GM18507 (cell line): Measurements from ENCODE around the gene GGA3.
"Not testable (repeated sequence)": the region's sequence is repeated elsewhere in the genome, so short reads cannot be mapped to it uniquely, and the experiment has no call there.

Experiments used
- DNase-seq: peaks from one replicate; pipeline ENCODE4 v3.0.0; 2011; ENCODE audit warnings: low read depth; ENCODE audit not compliant: insufficient read length; ENCODE audit errors: extremely low spot score
- FAIRE-seq: peaks from 2 replicates; lab custom pipeline; 2011; peaks lifted over from hg19 to GRCh38; lab: Jason Lieb, UNC

Gene GGA3, protein sequence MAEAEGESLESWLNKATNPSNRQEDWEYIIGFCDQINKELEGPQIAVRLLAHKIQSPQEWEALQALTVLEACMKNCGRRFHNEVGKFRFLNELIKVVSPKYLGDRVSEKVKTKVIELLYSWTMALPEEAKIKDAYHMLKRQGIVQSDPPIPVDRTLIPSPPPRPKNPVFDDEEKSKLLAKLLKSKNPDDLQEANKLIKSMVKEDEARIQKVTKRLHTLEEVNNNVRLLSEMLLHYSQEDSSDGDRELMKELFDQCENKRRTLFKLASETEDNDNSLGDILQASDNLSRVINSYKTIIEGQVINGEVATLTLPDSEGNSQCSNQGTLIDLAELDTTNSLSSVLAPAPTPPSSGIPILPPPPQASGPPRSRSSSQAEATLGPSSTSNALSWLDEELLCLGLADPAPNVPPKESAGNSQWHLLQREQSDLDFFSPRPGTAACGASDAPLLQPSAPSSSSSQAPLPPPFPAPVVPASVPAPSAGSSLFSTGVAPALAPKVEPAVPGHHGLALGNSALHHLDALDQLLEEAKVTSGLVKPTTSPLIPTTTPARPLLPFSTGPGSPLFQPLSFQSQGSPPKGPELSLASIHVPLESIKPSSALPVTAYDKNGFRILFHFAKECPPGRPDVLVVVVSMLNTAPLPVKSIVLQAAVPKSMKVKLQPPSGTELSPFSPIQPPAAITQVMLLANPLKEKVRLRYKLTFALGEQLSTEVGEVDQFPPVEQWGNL

DNA sequence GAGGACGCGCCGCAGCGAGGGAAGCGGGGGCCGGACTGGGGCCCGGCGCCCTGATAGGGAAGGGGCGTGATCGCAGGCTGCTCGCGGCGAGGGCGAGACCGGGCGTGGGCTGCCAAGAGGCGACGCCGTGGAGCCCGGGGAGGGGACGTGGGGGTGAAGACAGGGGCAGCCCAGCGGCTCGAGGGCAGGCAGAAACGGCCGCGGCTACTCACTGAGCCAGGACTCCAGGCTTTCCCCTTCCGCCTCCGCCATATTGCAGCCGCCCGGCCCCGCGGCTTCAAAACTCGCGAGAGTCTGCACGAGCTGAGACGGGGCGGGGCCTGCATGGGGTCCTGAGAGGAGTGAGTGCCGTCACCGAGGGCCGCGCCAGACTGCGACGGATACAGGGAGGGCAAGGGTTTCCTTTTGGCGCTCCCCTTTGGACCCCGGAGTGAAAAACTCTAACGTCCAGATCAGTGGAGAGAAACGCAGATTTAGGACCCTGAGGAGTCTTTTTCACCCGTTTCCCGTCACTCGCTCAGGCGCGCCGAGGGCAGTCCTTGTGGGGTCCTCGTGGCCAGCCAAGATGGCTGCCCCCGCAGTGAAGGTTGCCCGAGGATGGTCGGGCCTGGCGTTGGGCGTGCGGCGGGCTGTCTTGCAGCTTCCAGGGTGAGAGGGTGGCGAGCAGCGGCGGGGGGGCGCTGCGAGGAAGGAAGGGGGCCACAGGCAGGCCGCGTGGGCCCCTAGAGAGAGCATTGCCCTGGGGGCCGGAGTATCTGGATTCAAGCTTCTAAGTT, at the start of gene GGA3, which contains the start of gene MRPS7:
Gene GGA3 (minus strand): TSS at position 271 of the 776 bp plus-strand sequence. CDS start 19 bp downstream, at position 252.
Gene MRPS7 (plus strand): TSS at position 544 of the 776 bp plus-strand sequence. CDS start 22 bp downstream, at position 566.
- DNase-seq (peak; percentile 91), FAIRE-seq (peak; percentile 89)

DNA sequence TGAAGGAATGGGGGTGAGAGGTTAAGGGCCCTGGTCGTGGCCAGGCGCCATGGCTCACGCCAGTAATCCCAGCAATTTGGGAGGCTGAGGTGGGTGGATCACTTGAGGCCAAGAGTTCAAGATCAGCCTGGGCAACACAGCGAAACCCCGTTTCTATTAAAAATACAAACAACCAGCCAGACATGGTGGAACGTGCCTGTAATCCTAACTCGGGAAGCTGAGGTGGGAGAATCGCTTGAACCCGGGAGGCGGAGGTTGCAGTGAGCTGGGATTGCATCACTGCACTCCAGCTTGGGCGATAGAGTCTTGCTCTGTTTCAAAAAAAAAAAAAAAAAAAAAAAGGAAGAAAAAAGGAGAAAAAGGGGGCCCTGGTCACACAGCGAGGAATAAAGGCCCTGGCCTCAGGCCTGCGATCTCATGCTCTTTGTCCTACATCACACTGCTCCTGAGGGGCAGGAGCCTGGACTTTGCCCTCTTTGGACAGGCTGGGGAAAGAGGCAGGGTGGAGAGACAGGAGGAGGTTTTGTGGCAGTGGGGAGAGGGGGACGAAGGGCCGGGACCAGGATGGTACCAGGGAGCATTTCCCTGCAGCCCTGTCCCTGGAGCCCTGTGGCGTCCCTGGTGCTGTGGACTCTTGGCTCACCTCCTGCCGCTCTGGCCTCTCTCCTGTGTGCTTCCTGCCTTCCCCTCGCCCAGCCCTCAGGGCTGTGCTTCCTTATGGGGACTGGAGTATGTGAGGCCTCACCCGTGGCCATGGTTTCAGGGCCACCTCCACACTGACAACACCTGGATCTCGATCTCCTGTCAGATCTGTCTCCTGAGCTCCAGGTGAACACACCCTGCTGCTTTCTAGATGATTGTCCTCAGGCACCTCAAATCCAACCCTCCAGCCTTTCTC, 47.6 kb upstream of the GGA3 start:
- no peak for FAIRE-seq
- DNase-seq = no peak

DNA sequence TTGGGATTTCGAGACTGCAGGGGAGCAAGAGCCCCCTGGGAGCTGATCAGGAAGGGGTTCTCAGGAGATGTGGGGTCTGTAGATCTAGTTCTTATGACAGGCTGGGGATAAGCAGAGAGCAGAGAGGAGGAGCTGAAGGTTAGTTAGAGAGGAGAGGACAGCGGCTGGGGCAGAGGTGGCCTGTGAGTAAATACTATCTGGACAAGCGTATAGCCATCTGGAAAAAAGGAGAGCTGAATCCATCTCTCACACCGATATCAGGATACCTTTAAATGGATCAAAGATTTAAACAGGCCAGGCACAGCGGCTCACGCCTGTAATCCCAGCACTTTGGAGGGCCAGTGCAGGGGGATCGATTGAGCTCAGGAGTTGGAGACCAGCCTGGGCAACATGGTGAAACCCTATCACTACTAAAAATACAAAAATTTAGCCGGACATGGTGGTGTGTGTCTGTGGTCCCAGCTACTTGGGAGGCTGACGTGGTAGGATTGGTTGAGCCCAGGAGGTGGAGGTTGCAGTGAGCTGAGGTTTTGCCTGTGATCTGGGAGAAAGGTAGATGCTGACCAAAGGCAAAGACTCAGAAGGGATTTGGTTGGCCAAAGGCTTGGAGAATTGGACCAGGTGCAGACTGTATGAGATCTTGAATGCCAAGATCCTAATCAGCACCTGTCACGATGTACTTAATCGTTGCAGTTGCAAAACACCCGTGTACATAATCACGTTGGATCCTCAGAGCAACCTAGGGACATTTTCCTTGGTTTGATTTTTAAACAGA, 46.7 kb upstream of the GGA3 start:
- no peak for DNase-seq
- FAIRE-seq = no peak

DNA sequence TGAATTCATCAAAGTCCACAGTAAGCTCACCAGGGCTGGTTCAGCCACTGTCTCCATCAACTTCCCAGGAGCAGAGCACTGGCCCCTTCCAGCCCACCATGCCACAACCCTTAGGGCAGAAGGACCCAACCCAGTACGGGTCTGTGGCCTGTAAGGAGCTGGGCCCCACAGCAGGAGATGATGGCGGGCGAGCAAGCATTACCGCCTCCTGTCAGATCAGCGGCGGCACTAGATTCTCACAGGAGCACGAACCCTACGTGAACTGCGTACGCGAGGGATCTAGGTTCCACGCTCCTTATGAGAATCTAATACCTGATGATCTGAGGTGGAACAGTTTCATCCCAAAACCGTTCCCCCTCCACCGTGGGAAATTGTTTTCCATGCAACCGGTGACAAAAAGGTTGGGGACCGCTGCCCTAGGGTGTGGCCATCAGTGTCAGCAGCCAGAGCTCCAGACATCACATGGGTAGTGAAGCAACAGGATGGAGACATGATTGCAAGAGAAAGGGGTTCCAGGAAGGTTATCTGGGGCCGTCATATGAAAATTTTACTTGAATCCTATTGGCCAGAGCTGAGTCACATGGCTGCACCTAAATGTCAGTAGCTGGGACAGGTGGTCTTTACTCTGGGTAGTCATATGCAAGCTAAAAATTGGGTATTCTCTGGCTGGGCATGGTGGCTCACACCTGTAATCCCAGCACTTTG, 40.2 kb upstream of the GGA3 start:
- no peak for DNase-seq
- FAIRE-seq = no peak

DNA sequence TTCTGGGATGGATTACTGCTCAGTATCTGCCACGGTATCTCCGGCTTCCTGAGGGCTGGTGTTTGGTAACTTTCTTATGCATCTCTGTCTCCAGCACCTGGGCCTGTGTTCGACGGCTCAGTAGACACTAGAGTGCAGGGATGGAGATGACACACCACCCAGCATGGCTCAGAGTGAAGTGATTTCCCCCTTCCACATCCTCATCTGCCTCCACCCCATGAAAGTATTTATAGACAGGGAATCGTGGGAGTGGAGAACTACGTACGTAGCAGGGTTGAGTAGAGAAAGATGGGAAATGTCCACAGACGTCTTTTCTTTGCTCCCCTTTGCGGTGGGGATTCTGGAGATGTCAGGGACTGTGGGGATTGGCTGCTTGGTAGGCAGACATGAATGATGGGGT, 39.6 kb upstream of the GGA3 start:
- no peak for DNase-seq
- no peak for FAIRE-seq

DNA sequence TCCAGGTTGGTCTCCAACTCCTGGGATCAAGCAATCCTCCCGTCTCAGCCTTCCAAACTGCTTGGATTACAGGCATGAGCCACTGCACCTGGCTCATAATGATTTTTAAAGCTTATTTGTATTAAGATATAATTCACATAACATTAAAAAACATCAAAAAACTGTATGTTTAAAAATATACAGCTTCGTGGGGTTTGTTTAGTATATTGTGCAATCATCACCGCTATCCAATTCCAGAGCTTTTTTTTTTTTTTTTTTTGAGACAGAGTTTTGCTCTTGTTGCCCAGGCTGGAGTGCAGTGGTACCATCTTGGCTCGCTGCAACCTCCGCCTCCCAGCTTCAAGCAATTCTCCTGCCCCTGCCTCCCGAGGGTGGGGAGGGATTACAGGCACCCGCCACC, 38.9 kb upstream of the GGA3 start:
- FAIRE-seq (no peak), DNase-seq (no peak)

DNA sequence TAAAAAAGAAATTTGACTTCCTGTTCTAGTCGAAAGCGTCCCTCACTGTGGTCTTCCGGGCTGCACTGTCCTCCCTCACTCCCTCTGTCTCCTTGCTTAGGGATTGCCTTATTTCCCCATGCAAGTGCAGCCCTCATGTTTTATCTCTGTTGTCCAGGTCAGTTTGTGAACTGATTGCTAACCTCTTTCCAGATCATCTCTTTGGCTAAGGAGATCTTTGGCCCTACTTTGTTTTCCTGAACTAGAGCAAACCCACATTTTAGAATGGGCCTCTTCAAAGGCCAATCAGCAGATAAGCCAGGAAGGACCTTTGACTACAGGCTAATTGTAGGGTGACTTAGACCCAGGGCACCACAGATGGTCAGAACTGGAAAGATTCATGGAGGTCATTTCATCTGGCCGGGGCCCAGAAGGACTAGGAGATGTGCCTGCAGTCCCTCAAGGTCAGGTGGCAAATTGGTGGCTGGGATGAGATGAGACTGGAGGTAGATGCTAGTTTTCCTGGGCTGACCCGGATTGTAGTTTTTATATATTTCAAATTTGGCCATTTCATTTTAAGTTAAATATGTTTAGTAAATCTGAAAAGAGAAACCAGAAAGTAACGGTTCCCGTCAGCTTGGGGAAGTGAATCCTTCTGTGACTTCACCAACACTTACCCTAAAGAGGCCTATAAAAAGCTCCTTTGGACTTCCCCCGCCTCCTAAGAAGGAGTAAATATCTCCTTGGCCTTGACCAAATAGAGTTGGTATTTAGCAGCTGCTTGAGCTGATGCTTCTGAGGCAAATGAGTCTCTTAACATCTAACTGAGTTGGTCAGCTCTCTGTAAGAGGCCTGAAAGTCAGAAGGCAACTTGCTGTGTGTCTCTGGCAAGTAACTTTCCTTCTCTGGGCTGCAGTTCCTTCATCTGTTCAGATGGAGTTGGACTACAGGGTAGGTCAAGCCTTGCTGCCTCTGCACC, 34.1 kb upstream of the GGA3 start:
- FAIRE-seq (peak; percentile 98), DNase-seq (no peak)

DNA sequence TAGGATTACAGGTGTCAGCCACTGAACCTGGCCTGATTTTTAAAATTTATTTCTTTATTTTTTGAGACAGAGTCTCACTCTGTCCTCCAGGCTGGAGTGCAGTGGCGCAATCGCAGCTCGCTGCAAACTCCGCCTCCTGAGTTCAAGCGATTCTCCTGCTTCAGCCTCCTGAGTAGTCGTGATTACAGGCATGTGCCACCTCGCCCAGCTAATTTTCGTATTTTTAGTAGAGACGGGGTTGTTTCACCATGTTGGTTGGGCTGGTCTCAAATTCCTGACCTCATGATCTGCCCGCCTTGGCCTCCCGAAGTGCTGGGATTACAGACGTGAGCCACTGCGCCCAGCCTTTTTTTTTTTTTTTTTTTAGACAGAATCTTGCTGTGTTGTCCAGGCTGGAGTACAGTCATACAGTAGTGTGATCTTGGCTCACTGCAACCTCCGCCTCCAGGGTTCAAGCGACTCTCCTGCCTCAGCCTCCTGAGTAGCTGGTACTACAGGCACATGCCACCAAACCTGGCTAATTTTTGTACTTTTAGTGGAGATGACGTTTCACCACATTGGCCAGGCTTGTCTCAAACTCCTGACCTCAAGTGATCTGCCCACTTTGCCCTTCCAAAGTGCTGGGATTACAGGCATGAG, 31.5 kb upstream of the GGA3 start:
- FAIRE-seq, DNase-seq: not testable (repeated sequence)

DNA sequence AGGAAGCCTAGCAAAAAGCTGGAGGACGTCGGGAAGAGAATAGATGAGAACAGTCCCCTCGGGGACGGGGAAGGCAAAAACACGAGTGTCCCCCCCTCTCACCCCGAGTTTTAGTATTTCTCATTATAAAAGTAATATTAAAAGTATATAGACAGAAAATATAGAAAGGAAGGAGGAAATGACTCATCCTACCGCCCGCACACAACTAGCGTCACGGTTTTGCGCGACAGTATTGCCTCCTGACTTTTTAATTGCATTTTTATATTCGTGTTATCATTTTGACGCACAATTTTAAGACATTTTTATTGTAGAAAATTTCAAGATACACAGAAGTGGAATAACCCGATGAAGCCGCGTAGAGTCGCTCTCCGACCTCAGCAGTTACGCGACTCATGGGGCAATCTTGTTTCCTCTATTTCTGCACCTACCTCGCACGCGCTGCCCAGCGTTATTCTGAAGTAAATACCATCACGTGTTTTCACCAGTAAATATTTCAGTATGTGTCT, 28.5 kb upstream of the GGA3 start:
- FAIRE-seq = peak; percentile 76
- DNase-seq = no peak

DNA sequence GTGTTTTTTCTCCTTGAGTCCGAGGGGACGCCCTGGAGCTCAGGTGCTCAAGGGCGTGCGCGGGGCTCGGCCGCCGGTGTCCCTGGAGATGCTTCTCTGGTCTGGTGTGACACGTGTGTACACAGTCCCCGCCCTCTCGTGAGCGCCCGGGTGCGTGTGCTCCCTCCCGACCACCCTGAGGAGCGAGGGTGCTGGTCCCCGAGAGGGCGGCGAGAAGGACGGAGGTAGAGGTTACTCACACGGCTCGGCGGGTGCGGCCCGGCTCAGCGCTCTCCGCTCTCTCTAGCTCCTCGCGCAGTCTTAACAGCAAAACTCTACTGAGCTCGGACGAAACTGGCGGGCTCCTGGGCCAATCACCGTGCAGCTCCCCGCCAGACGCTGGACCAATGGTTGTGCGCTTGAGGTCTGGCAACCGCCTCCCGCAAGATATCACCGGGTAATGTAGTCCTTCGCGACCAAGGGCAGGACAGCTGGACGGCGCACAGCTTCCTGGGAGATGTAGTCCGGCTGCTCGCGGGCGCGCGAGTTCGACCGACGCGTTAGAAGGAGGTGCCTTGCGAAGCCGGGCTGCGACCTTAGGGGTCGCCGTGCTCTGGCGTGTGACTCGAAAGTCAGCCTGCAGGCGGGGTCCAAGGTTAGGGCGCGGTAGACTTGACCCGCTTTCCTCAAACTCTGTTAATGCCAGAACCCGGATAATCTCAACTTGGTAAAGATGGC, 27.9 kb upstream of the GGA3 start, which contains the start of gene SLC25A19:
Gene SLC25A19 (minus strand): TSS at position 319 of the 717 bp plus-strand sequence. CDS start 2,669 bp downstream, outside the sequence.
- FAIRE-seq (peak; percentile 98), DNase-seq (peak; percentile 93)

DNA sequence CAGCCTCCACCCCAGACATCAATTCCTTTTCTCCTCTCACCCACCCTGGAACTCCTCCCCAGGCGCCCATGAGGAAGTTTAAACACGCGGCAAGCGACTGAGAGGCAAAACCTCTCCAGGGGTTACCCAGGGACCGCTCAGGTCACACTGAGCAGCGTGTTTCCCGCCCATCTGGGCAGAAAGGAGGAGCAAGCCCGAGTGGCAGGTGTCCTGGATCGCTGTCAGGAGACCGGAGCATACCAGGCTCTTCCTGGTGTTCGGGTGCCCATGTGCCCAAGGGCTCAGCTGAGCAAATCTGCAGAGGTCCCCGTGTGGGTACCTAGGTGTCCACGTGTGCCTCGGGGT, 27.3 kb upstream of the GGA3 start:
- DNase-seq = no peak
- no peak for FAIRE-seq

DNA sequence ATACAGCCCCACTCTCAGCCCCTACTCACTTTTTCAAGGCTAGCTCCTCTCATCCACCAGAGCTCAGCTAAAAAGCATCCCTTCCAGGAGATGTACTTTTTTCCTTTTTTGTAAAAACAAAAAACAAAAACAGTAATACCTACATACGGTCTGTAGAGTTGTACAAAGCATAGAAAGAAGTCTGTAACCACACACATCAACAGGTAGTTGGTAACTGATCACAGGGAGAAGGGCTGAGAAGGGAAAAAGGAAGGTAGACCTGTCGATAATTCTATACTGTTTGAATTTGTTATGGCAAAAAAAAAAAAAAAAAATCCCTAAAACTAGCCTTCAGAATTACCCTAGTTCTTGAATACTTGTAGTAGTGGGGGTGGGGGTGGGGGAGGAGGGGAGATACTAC, 27.0 kb upstream of the GGA3 start:
- no peak for FAIRE-seq
- DNase-seq = no peak

DNA sequence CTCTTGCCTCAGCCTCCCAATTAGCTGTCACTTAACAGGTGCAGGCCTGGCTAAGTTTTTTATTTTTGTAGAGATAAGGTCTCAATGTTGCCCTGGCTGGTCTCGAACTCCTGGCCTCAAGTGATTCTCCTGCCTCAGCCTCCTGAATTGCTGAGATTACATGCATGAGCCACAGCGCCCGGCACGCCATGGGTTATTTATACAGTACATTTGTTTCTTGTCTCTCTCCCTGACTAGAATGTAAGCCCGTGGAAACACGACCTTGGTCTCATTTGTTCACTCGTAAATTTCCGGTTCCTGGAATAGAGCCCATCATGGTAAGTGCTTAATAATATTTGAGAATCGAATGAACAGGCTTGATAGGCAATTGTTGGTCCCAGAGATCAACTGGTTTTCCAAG, 25.8 kb upstream of the GGA3 start:
- DNase-seq (no peak), FAIRE-seq (no peak)

DNA sequence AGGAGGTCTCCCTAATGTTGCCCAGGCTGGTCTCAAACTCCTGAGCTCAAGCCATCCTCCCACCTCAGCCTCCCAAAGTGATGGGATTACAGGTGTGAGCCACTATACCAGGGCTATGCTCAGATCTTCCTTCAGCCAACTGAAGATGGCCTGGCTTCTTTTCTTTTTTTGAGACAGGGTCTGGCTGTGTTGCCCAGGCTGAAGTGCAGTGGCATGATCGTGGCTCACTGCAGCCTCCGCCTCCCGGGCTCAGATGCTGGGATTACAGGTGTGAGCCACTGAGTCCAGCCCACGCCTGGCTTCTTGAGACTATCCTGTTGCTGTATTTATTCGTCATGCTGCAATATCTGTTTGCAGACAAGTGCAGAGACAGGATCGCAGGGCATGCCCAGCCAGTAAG, 23.7 kb upstream of the GGA3 start:
- no peak for DNase-seq
- no peak for FAIRE-seq

DNA sequence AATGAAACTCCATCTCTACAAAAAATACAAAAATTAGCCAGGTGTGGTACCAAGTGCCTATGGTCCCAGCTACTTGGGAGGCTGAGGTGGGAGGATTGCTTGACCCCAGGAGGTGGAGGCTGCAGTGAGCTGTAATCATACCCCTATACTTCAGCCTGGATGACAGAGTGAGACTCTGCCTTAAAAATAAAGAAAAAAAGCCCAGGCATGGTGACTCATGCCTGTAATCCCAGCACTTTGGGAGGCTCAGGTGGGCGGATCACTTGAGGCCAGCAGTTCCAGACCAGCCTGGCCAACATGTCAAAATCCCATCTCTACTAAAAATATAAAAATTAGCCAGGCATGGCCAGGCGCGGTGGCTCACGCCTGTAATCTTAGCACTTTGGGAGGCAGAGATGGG, 18.8 kb upstream of the GGA3 start:
- DNase-seq, FAIRE-seq: not testable (repeated sequence)
